Right renal pelvis (tissue), 4 donors: ENCODE results near the gene METTL4. TPM values are rescaled to one million over a fixed set of nuclear protein-coding genes. Genes with fewer than 3 reads are reported as not detected.

Experiments
- DNase-seq, 4 donors: peaks; one replicate each; pipeline ENCODE4 v3.0.0-alpha.2; 2013; ENCODE audit warnings: low read depth in 4 of 4, low spot score in 3 of 4, missing footprints in 1 of 4
- polyA plus RNA-seq, 4 donors: library from polyadenylated mRNA; unstranded; fragments of 120-200 nt; gene quantifications; one replicate each; pipeline ENCODE4 v1.2.1, GENCODE V29; 2013; ENCODE audit not compliant: insufficient read length in 4 of 4

METTL4 gene
- 10 to 100 TPM; 18.3 to 23.2 (median 20.7) TPM for polyA plus RNA-seq

- peak; percentile 80 to 87 (median 84) for DNase-seq
These were observed at the start of gene METTL4, which contains the start of gene NDC80 for GRCh38 chr18:2571200-2572170. Gene METTL4 (minus strand): TSS chr18:2571505. CDS start chr18:2567216, 4,289 bp downstream. Gene NDC80 (plus strand): TSS chr18:2571557. CDS start chr18:2572986, 1,429 bp downstream.

- DNase-seq = no peak
These were observed 46.7 kb upstream of the METTL4 start for GRCh38 chr18:2618009-2618408.

DNA sequence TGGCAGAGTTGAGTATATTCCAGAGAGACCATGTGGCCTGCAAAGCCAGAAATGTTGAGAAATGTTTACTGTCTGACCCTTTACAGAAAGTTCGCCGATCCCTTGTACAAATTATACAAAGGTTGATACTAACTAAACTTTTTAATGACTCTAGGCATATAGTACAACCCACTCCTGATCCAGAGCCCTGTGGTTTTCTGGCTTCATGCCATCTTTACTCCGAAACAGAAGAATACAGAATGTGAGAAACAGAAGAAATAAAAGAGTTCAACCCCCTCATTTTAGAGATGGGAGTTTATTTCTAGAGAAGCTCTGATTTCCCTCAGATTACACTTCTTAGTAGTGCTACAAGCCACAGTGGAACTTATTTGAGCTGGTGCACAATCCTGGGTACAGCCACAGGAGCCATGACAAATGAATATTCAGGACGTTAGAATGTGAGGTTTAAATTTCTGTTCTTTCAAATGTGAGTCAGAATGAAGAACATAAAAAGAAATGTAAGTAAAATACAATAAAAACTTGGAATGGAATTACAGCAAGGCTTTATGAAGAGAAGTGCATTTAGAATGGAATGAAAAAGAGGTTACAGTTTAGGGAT lies 46.2 kb upstream of the METTL4 start:
- no peak for DNase-seq

- DNase-seq = no peak
These were observed 41.7 kb upstream of the METTL4 start for GRCh38 chr18:2612996-2613395.

GRCh38 chr18:2610549-2610948 lies 39.2 kb upstream of the METTL4 start:
- DNase-seq = no peak

DNA sequence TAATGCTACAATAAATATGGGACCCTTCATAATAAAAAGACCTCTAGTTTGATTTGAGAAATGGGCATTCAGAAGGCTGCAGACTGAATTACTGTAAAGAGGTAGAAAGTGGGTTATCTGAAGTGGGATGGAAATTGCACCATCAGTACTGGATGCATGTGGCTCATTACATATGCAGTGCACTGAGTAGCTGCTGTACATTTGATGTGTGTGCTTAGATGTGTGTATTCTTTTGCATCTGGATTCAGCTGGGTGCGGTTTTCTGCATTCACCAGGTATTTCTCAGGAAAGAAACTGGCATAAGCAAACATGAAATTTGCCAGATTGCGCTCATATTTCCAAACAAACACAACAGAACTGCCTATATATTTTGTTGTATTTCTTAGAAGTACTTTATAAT lies 38.3 kb upstream of the METTL4 start:
- DNase-seq = no peak

DNA sequence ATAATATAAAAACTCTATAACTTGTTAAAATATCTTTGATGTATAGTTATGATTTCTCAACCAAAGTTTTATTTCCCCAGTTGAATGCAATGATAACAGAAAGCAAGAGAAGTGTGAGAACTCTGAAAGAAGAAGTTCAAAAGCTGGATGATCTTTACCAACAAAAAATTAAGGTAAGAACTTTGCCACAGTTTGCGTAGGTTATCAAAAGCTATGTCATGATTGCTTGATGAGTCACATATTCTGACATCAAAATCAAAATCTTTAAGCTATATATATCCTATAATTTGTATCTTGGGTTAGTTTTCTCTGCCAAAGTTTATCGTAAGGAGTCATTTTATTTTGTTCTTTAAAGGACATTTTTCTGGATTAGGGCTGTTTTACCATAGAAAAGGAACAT lies 35.0 kb upstream of the METTL4 start:
- DNase-seq = no peak

GRCh38 chr18:2602844-2603243 lies 31.5 kb upstream of the METTL4 start:
- no peak for DNase-seq

- DNase-seq = no peak
These were observed 26.3 kb upstream of the METTL4 start for GRCh38 chr18:2597639-2598038.

GRCh38 chr18:2590303-2590702 lies 19.0 kb upstream of the METTL4 start:
- no peak for DNase-seq

GRCh38 chr18:2589345-2590068 lies 18.2 kb upstream of the METTL4 start:
- no peak for DNase-seq

GRCh38 chr18:2588666-2589344 lies 17.5 kb upstream of the METTL4 start:
- no peak for DNase-seq

DNA sequence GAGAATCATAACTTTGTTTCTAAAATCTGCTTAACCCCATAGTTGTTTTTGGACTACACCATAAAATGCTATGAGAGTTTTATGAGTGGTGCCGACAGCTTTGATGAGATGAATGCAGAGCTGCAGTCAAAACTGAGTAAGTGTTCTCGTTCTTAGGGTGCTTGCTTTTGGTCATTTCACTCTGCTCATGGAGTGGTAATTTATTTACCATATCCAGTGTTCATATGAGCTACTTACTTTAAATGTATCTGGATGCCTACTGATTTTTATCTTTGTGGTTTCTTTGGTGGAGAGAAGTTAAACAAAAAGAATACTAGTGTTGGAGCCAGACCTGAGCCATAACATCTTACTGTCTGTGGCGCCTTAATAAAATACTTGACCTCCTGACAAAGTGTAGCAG lies 16.5 kb upstream of the METTL4 start:
- DNase-seq = no peak

GRCh38 chr18:2573408-2573807 lies 2.1 kb upstream of the METTL4 start:
- no peak for DNase-seq

- DNase-seq = no peak
These were observed 1.6 kb upstream of the METTL4 start for GRCh38 chr18:2572892-2573291.

GRCh38 chr18:2572171-2572569 lies 865 bp upstream of the METTL4 start:
- DNase-seq = no peak

DNA sequence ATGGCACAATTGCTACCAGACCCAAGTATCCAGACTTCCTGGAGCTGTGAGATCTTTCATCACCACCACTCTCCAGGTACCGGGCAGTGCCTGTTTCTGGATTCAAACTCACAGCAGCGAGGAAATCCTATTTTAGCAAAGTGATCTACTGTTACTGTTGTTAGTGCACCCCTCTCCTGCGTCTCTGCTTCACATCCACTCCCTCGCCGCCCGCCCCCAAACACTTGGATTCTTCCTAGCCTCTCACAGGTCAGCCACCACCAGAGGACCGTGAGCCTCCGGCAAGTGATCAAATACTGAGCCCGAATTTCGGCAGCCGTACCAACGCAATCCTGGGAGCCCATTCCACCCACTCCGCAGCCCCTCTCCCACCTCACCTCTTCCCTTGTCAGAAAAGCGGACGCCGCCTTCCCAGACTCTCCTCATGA lies 519 bp downstream of the METTL4 start:
- DNase-seq = peak in 2 of 4 donors; percentile 33 to 49

DNA sequence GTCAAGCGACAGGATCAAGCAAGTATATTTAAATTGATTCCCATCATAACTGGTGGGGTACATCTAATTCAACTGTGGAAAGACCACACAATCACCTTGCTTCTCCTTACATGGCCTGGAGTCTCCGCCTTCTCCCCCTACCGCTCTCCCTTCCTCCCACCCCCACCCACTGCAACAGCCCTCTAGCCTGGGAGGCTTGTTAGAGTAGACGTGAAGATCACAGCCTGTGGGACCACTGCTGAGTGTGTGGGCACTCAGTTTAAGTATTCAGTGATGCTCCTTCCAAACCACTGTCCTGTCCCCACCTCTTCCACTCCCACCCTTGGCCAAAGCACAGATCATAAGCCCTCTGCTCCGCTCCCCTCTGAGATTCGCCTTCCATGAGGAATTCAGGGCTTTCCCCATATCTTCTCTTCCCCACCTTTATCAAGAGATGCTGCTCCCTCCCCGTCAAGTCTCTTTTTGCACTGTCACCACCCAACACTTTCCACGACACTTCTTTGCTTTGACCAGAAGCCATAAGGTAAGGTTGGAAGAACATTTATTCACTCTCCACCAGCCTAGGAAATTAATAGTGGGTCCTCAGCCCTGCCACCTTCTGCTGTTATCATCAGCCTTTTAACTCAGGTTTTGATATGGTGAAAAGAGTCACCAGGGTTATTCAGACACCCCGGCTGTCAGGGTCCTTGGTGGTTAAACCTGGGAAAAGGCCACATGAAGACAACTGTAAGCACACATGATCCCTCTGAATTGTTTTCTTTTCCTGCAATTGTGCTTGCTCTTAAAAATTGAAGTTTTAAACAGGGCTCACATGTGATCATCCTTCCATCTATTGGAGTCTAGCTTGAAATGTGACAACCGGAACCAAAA lies 1.7 kb downstream of the METTL4 start:
- DNase-seq = no peak

DNA sequence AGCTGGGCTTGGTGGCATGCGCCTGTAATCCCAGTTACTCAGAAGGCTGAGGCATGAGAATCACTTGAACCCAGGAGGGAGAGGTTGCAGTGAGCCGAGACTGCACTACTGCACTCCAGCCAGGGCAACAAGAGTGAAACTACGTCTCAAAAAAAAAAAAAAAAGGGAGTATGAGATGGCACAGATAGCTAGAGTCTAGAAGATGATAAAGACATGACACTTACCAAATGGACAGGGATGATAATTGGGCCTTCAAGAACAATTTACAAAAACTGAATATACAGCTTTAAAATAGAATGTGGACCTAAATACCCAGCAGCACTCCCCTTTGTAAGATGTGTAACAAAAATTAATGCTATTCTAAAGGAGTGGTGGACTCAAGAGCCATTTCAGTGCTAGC lies 2.7 kb downstream of the METTL4 start:
- no peak for DNase-seq

- no peak for DNase-seq
These were observed 3.2 kb downstream of the METTL4 start for GRCh38 chr18:2568129-2568528.
